Naive thymus-derived CD8-positive, alpha-beta T cell (primary cell): Measurements from ENCODE around the gene ERGIC1. TPM values are rescaled to one million over a fixed set of nuclear protein-coding genes. Genes with fewer than 3 reads are reported as not detected.

Experiments used
- ATAC-seq, 2 donors: fragments of 150-1000 bp; cut with Tn5 transposase in 1 of 2; sonication (Bioruptor Pico), chemical (Tn5 transposase) in 1 of 2; 1 replicate in 1 of 2; 2 replicates in 1 of 2; pipeline ENCODE4 v1.10.0; 2021; ENCODE audit warnings: mild to moderate bottlenecking in 2 of 2, moderate library complexity in 2 of 2
- POLR2A ChIA-PET: fragments of 350-600 bp; sonication (Branson Sonifier 250); formaldehyde crosslinking; loops from one replicate; lab custom pipeline; 2021; ENCODE audit warnings: antibody characterized with exemption; lab: Charles Lee
- DNase-seq, 10 donors: peaks; one replicate each; pipeline versions ENCODE4 v3.0.0 to v3.0.0-alpha.2; 2020 to 2022
- H3K27ac Mint-ChIP-seq, 10 donors: one replicate each; pipeline ENCODE4 v1.8.0; 2020 to 2022; ENCODE audit warnings: mild to moderate bottlenecking in 10 of 10, mixed read lengths in 10 of 10, moderate library complexity in 4 of 10, inconsistent platforms in 1 of 10
- H3K27me3 Mint-ChIP-seq, 5 donors: one replicate each; pipeline ENCODE4 v1.8.0; 2021 to 2022; ENCODE audit warnings: mixed read lengths in 5 of 5
- H3K36me3 Mint-ChIP-seq, 3 donors: one replicate each; pipeline ENCODE4 v1.8.0; 2020 to 2022; ENCODE audit warnings: mixed read lengths in 3 of 3, mild to moderate bottlenecking in 2 of 3, inconsistent platforms in 1 of 3
- H3K4me1 Mint-ChIP-seq, 4 donors: one replicate each; pipeline ENCODE4 v1.8.0; 2021 to 2022; ENCODE audit warnings: mixed read lengths in 4 of 4
- H3K4me3 Mint-ChIP-seq, 10 donors: one replicate each; pipeline ENCODE4 v1.8.0; 2020 to 2022; ENCODE audit warnings: mild to moderate bottlenecking in 10 of 10, mixed read lengths in 10 of 10, moderate library complexity in 6 of 10, inconsistent platforms in 1 of 10
- H3K9me3 Mint-ChIP-seq, 9 donors: one replicate each; pipeline ENCODE4 v1.8.0; 2020 to 2022; ENCODE audit warnings: mixed read lengths in 9 of 9, mild to moderate bottlenecking in 3 of 9, inconsistent platforms in 1 of 9, moderate library complexity in 1 of 9
- polyA plus RNA-seq, 3 donors: library from polyadenylated mRNA; unstranded; fragments of 300-500 nt; fragmentation: Illumina TruSeq; gene quantifications; one replicate each; pipeline ENCODE4 v1.2.3, GENCODE V29; 2021
- total RNA-seq, 8 experiments: library from RNA in 2 of 8; stranded (reverse) in 2 of 8; gene quantifications; one replicate each; pipeline ENCODE4 v1.2.3 and lab custom pipeline; 2021 to 2026

The ERGIC1 gene
- total and polyA plus RNA-seq, 5 experiments from 2014 or later: 18.4 to 74.4 (median 23.8) TPM

GRCh38 chr5:172854451-172854871 lies 20.4 kb downstream of the ERGIC1 start:
- peak overlapping the region; percentile 53 to 93 (median 88) for H3K27ac Mint-ChIP-seq
- peaks cover 36 to 77% (median 73%) of the 10 kb centered on the region in 4 donors for H3K4me1 Mint-ChIP-seq

GRCh38 chr5:172854971-172855370 lies 20.9 kb downstream of the ERGIC1 start:
- no peaks in the 10 kb centered on the region for H3K9me3 Mint-ChIP-seq
- no peak for ATAC-seq

More at GRCh38 chr5:172854451-172854871, 20.4 kb downstream of the ERGIC1 start:
- H3K4me3 Mint-ChIP-seq: peak overlapping the region in 8 of 10 donors; percentile 17 to 69 (median 38)
- H3K36me3 Mint-ChIP-seq: peaks cover 0 to 18% (median 3%) of the 10 kb centered on the region in 3 donors
- no peaks in the 10 kb centered on the region for H3K27me3 Mint-ChIP-seq
- H3K9me3 Mint-ChIP-seq: no peaks in the 10 kb centered on the region
- POLR2A ChIA-PET: no interaction called here
- ATAC-seq (peak; percentile 79 to 96), DNase-seq (peak in 5 of 10 donors; percentile 47 to 66 (median 56))

GRCh38 chr5:172855597-172856292 lies 21.7 kb downstream of the ERGIC1 start:
- Mint-ChIP-seq H3K4me1 (peaks cover 37 to 80% (median 75%) of the 10 kb centered on the region in 4 donors), H3K9me3 (no peaks in the 10 kb centered on the region), H3K27me3 (no peaks in the 10 kb centered on the region), H3K4me3 (peak overlapping the region in 1 of 10 donors; percentile 6), H3K36me3 (peaks cover 0 to 18% (median 3%) of the 10 kb centered on the region in 3 donors), H3K27ac (peak overlapping the region in 7 of 10 donors; percentile 58 to 92 (median 83))
- no peak for DNase-seq
- POLR2A ChIA-PET: no interaction called here
- no peak for ATAC-seq

More at GRCh38 chr5:172854971-172855370, 20.9 kb downstream of the ERGIC1 start:
- Mint-ChIP-seq H3K4me3 (peak overlapping the region in 5 of 10 donors; percentile 17 to 69 (median 43)), H3K27me3 (no peaks in the 10 kb centered on the region), H3K36me3 (peaks cover 0 to 18% (median 3%) of the 10 kb centered on the region in 3 donors), H3K27ac (peak overlapping the region; percentile 53 to 93 (median 88)), H3K4me1 (peaks cover 35 to 75% (median 73%) of the 10 kb centered on the region in 4 donors)
- no peak for DNase-seq
- POLR2A ChIA-PET: no interaction called here

- Mint-ChIP-seq H3K4me3 (no peak overlapping the region), H3K27ac (peak overlapping the region in 9 of 10 donors; percentile 12 to 84 (median 71)), H3K27me3 (no peaks in the 10 kb centered on the region), H3K4me1 (peaks cover 41 to 86% (median 80%) of the 10 kb centered on the region in 4 donors), H3K9me3 (no peaks in the 10 kb centered on the region), H3K36me3 (peaks cover 0 to 18% (median 3%) of the 10 kb centered on the region in 3 donors)
- DNase-seq: no peak
- POLR2A ChIA-PET: no interaction called here
- ATAC-seq: no peak
Observed at GRCh38 chr5:172856336-172856735, 22.3 kb downstream of the ERGIC1 start.

GRCh38 chr5:172857982-172858381 lies 23.9 kb downstream of the ERGIC1 start:
- POLR2A ChIA-PET: interaction anchor here (0.6 kb wide), 1 partner anchor 17 kb away, joined by 3 read pairs; no protein-coding TSS in a partner anchor
- ATAC-seq (no peak), DNase-seq (no peak)
- H3K27me3 Mint-ChIP-seq: no peaks in the 10 kb centered on the region
- peaks cover 43 to 89% (median 79%) of the 10 kb centered on the region in 4 donors for H3K4me1 Mint-ChIP-seq
- H3K9me3 Mint-ChIP-seq: no peaks in the 10 kb centered on the region
- peak overlapping the region in 8 of 10 donors; percentile 20 to 79 (median 42) for H3K27ac Mint-ChIP-seq
- H3K36me3 Mint-ChIP-seq: peaks cover 0 to 20% (median 3%) of the 10 kb centered on the region in 3 donors
- no peak overlapping the region for H3K4me3 Mint-ChIP-seq

- no peak overlapping the region for H3K4me3 Mint-ChIP-seq
- no peak for ATAC-seq
- H3K27me3 Mint-ChIP-seq: no peaks in the 10 kb centered on the region
- POLR2A ChIA-PET: interaction anchor here (0.6 kb wide), 1 partner anchor 17 kb away, joined by 3 read pairs; no protein-coding TSS in a partner anchor
- peaks cover 41 to 85% (median 77%) of the 10 kb centered on the region in 4 donors for H3K4me1 Mint-ChIP-seq
- no peaks in the 10 kb centered on the region for H3K9me3 Mint-ChIP-seq
- no peak for DNase-seq
- peak overlapping the region in 1 of 10 donors; percentile 71 for H3K27ac Mint-ChIP-seq
- peaks cover 0 to 22% (median 3%) of the 10 kb centered on the region in 3 donors for H3K36me3 Mint-ChIP-seq
Observed at GRCh38 chr5:172858511-172858989, 24.5 kb downstream of the ERGIC1 start.

GRCh38 chr5:172858990-172859811 lies 25.1 kb downstream of the ERGIC1 start:
- POLR2A ChIA-PET: interaction anchor here (1.1 kb wide), 1 partner anchor 18 kb away, joined by 3 read pairs; no protein-coding TSS in a partner anchor
- Mint-ChIP-seq H3K27ac (peak overlapping the region in 6 of 10 donors; percentile 24 to 93 (median 44)), H3K9me3 (no peaks in the 10 kb centered on the region), H3K27me3 (no peaks in the 10 kb centered on the region), H3K36me3 (peaks cover 0 to 26% (median 3%) of the 10 kb centered on the region in 3 donors), H3K4me1 (peaks cover 41 to 79% (median 73%) of the 10 kb centered on the region in 4 donors), H3K4me3 (peak overlapping the region in 1 of 10 donors; percentile 45)
- no peak for DNase-seq
- ATAC-seq: no peak

- DNase-seq (no peak), ATAC-seq (no peak)
- H3K27ac Mint-ChIP-seq: peak overlapping the region in 8 of 10 donors; percentile 4 to 93 (median 52)
- H3K27me3 Mint-ChIP-seq: no peaks in the 10 kb centered on the region
- peaks cover 37 to 71% (median 70%) of the 10 kb centered on the region in 4 donors for H3K4me1 Mint-ChIP-seq
- no peaks in the 10 kb centered on the region for H3K9me3 Mint-ChIP-seq
- no peak overlapping the region for H3K4me3 Mint-ChIP-seq
- peaks cover 0 to 26% (median 3%) of the 10 kb centered on the region in 3 donors for H3K36me3 Mint-ChIP-seq
- POLR2A ChIA-PET: interaction anchor here (1.1 kb wide), 1 partner anchor 19 kb away, joined by 3 read pairs; no protein-coding TSS in a partner anchor
Observed at GRCh38 chr5:172859966-172860365, 25.9 kb downstream of the ERGIC1 start.

GRCh38 chr5:172860520-172861443 lies 26.7 kb downstream of the ERGIC1 start:
- ATAC-seq (no peak), DNase-seq (no peak)
- no peaks in the 10 kb centered on the region for H3K9me3 Mint-ChIP-seq
- H3K27ac Mint-ChIP-seq: peak overlapping the region in 9 of 10 donors; percentile 45 to 93 (median 75)
- POLR2A ChIA-PET: interaction anchor here (1.1 kb wide), 1 partner anchor 20 kb away, joined by 3 read pairs; no protein-coding TSS in a partner anchor
- H3K4me1 Mint-ChIP-seq: peaks cover 36 to 69% (median 67%) of the 10 kb centered on the region in 4 donors
- H3K27me3 Mint-ChIP-seq: no peaks in the 10 kb centered on the region
- H3K36me3 Mint-ChIP-seq: peaks cover 0 to 23% (median 3%) of the 10 kb centered on the region in 3 donors
- peak overlapping the region in 4 of 10 donors; percentile 4 to 48 (median 21) for H3K4me3 Mint-ChIP-seq

- no peaks in the 10 kb centered on the region for H3K9me3 Mint-ChIP-seq
- H3K4me3 Mint-ChIP-seq: peak overlapping the region in 6 of 10 donors; percentile 4 to 58 (median 21)
- H3K27ac Mint-ChIP-seq: peak overlapping the region in 9 of 10 donors; percentile 41 to 89 (median 75)
- ATAC-seq (no peak), DNase-seq (no peak)
- no peaks in the 10 kb centered on the region for H3K27me3 Mint-ChIP-seq
- H3K36me3 Mint-ChIP-seq: peaks cover 0 to 21% (median 0%) of the 10 kb centered on the region in 3 donors
- POLR2A ChIA-PET: no interaction called here
- peaks cover 30 to 70% (median 62%) of the 10 kb centered on the region in 4 donors for H3K4me1 Mint-ChIP-seq
Observed at GRCh38 chr5:172861461-172861860, 27.4 kb downstream of the ERGIC1 start.

GRCh38 chr5:172862165-172862801 lies 28.2 kb downstream of the ERGIC1 start:
- H3K4me3 Mint-ChIP-seq: peak overlapping the region in 2 of 10 donors; percentile 19 to 38
- POLR2A ChIA-PET: no interaction called here
- ATAC-seq (no peak), DNase-seq (no peak)
- H3K4me1 Mint-ChIP-seq: peaks cover 30 to 71% (median 63%) of the 10 kb centered on the region in 4 donors
- no peaks in the 10 kb centered on the region for H3K9me3 Mint-ChIP-seq
- peaks cover 0 to 17% (median 0%) of the 10 kb centered on the region in 3 donors for H3K36me3 Mint-ChIP-seq
- H3K27ac Mint-ChIP-seq: peak overlapping the region; percentile 10 to 90 (median 60)
- H3K27me3 Mint-ChIP-seq: no peaks in the 10 kb centered on the region
